ENCODE data around the gene SMAD3. TPM values are rescaled to one million over a fixed set of nuclear protein-coding genes. Genes with fewer than 3 reads are reported as not detected.

The SMAD3 gene
- total RNA-seq, 6 experiments from 2014 or later: 9.2 to 34.0 (median 14.4) TPM

DNA sequence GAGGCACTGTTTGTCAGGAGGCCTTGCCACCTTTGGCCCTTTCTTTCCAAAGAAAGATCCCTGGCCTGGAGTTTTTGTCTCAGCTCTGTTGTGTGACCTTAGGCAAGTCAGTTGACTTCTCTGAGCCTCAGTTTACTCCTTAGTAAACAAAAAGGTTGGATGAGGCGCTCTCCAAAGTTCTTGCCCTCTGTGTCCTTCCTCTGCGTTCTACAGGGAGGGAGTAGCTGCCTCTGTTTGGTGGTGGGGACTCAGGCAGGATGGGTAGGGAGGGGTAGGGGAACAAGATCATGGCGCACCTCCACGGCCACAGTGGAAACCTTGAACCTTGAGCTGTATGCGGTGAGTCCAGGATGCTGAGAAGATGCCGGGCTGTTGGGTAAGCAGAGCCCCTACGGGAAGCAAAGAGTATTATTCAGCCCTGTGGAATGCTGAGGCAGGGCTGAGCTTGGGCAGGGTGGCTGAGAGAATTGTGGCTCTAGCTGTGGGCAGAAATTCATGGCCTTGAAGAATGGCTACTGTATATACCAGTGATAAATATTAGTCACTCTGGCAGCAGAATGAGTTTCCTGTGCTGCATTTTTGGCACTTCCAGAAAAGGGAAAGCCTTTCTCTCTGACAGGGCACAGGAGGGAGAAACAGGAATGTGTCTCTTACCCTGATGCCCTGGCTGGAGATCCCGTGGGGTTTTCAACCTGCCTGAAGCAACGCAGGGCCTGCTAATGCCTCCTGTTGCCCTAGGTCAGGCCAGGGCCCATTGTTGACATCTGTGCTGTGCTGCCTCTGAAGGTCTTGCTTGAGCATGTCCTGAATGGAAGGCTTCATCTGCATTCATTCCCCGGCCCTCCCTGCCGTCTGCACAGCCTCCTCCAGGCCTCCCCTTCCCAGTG is 39.9 kb downstream of the SMAD3 start:
- TF ChIP-seq, protein P1, sequence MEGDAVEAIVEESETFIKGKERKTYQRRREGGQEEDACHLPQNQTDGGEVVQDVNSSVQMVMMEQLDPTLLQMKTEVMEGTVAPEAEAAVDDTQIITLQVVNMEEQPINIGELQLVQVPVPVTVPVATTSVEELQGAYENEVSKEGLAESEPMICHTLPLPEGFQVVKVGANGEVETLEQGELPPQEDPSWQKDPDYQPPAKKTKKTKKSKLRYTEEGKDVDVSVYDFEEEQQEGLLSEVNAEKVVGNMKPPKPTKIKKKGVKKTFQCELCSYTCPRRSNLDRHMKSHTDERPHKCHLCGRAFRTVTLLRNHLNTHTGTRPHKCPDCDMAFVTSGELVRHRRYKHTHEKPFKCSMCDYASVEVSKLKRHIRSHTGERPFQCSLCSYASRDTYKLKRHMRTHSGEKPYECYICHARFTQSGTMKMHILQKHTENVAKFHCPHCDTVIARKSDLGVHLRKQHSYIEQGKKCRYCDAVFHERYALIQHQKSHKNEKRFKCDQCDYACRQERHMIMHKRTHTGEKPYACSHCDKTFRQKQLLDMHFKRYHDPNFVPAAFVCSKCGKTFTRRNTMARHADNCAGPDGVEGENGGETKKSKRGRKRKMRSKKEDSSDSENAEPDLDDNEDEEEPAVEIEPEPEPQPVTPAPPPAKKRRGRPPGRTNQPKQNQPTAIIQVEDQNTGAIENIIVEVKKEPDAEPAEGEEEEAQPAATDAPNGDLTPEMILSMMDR (IDR thresholded peaks at IDR 0.05): no peak
- TF ChIP-seq POLR2A (IDR thresholded peaks at IDR 0.05): no peak
- Histone ChIP-seq H3K4me3 (no peak overlapping the region), H3K27me3 (no peaks in the 10 kb centered on the region), H3K36me3 (no peaks in the 10 kb centered on the region), H3K4me1 (peaks cover 0 to 38% (median 14%) of the 10 kb centered on the region in 4 donors), H3K9me3 (no peaks in the 10 kb centered on the region), H3K27ac (peak overlapping the region; percentile 4 to 39 (median 24))
- peak in 3 of 4 donors; percentile 32 to 48 (median 39) for ATAC-seq
- peak in 1 of 3 donors; percentile 43 for DNase-seq
- 26% methylated on average over 3 of the region's 11 CpGs for WGBS (ENCODE audit: insufficient coverage, low coverage, low lambda C conversion rate, missing lambda C conversion rate)
- intact Hi-C loops (cut with DNase I): no loop called here

DNA sequence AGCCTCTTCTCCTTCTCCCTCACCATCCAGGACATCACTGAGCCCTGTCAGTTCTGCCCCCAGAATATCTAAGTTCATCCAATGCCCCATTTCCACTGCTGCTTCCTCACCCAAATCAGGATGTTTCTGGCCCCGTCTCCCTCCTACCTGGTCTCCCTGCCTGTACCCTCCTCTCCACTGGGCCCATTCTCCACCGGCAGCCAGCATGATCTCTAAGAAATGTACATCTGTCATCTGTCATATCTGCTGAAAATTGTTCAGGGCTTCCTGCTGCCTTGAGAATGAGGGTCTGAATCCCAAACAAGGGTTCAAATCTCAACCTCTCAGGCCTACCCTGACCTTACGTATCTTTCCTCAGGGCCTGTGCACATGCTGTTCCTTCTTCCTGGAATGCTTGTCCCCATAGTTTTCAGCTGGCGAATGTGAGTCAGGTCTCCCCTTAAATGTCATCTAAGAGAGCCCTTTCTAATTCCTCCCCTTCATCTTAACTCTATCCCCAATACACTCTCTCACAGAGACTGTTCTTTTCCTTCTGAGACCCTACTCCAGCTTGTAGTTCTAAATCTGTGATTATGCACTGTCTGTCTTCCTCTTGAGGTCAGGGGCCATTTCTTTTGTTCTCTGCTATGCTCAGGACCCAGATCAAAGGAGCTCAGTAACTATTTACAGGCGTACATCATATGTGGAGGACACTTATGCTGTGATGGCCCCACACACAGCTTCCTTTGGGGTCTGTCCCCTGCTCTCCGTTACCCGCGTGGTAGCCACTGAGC is 40.8 kb downstream of the SMAD3 start:
- Histone ChIP-seq H3K36me3 (no peaks in the 10 kb centered on the region), H3K4me1 (peaks cover 0 to 35% (median 14%) of the 10 kb centered on the region in 4 donors), H3K27ac (peak overlapping the region; percentile 4 to 39 (median 5)), H3K9me3 (no peaks in the 10 kb centered on the region), H3K27me3 (no peaks in the 10 kb centered on the region), H3K4me3 (no peak overlapping the region)
- no peak for DNase-seq
- ATAC-seq: no peak
- intact Hi-C loops (cut with DNase I): no loop called here
- TF ChIP-seq, protein P1 (IDR thresholded peaks at IDR 0.05): no peak
- TF ChIP-seq POLR2A (IDR thresholded peaks at IDR 0.05): no peak
- WGBS (ENCODE audit: insufficient coverage, low coverage, low lambda C conversion rate, missing lambda C conversion rate): 79% methylated on average over 8 of the region's 8 CpGs

DNA sequence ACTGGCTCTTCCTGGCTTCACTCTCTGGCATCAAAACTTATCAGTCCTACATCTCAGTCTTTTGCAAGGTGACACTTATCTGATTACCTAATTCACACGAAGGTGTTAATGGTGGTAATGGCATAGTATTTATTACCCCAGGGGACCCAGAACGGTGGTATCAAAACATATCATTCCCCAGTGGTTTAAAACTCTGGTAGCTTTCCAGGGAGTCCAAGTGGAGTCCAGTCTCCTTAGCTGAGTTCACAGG is 41.3 kb downstream of the SMAD3 start:
- Histone ChIP-seq H3K27ac (peak overlapping the region in 1 of 3 donors; percentile 36), H3K27me3 (no peaks in the 10 kb centered on the region), H3K9me3 (no peaks in the 10 kb centered on the region), H3K36me3 (no peaks in the 10 kb centered on the region), H3K4me3 (no peak overlapping the region), H3K4me1 (peaks cover 0 to 35% (median 14%) of the 10 kb centered on the region in 4 donors)
- intact Hi-C loops (cut with DNase I): no loop called here
- TF ChIP-seq, protein P1 (IDR thresholded peaks at IDR 0.05): no peak
- DNase-seq: no peak
- 40% methylated on average over 2 of the region's 2 CpGs for WGBS (ENCODE audit: insufficient coverage, low coverage, low lambda C conversion rate, missing lambda C conversion rate)
- no peak for ATAC-seq

DNA sequence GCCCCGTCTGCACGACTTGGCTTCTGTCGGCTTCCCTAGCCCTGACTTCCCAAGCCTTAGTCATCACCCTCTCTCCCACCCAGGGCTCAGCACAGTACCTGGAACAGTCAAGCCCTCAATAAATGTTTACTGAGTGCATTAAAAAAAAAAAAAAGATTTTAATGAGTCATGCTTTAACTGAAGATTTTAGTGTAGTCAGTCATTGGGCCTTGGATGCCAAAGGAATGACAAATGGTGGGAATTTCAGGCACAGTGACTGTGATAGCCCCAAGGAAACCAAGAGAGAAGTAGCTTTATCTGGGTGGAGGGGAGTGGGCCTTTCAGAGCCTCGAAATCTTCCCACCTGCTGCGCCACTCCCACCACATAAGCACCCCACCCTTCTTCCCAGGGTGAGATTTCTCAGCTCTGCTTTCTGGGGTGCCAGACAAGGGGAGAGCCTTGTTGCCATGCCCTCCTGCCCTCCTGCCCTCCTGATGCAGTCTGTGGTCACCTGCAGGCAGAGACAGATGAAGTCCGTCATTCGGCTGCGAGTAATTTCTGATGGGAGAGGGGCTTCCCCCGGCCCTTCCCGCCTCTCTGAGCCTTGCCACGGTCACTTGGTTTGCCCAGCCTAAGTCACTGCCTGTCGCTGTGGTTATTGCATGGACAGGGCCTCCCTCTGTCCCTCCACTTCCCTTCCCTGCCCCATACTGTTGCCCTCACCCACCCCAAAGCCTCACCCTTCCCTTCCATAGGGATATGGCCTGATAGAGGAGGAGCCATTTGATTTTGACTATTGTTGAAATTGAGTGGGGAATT is 41.8 kb downstream of the SMAD3 start:
- Histone ChIP-seq H3K4me3 (no peak overlapping the region), H3K36me3 (no peaks in the 10 kb centered on the region), H3K9me3 (no peaks in the 10 kb centered on the region), H3K4me1 (peaks cover 0 to 35% (median 14%) of the 10 kb centered on the region in 4 donors), H3K27ac (peak overlapping the region in 1 of 3 donors; percentile 36), H3K27me3 (no peaks in the 10 kb centered on the region)
- ATAC-seq (peak in 3 of 4 donors; percentile 19 to 59 (median 42)), DNase-seq (peak in 1 of 3 donors; percentile 38)
- WGBS (ENCODE audit: insufficient coverage, low coverage, low lambda C conversion rate, missing lambda C conversion rate): 25% methylated on average over 4 of the region's 12 CpGs
- intact Hi-C loops (cut with DNase I): no loop called here
- TF ChIP-seq POLR2A (IDR thresholded peaks at IDR 0.05): no peak
- TF ChIP-seq, protein P1 (IDR thresholded peaks at IDR 0.05): no peak
